Measurements from ENCODE around the gene RNF111. TPM values are rescaled to one million over a fixed set of nuclear protein-coding genes. Genes with fewer than 3 reads are reported as not detected.
A peak's percentile ranks its signal among the peaks of the same experiment; 100 is the strongest.

Gene RNF111
- total and polyA plus RNA-seq, 9 of the 15 experiments (the other 6 are each of a cell fraction or from before 2014, with no cell fraction given): 7.9 to 26.0 (median 14.4) TPM

DNA sequence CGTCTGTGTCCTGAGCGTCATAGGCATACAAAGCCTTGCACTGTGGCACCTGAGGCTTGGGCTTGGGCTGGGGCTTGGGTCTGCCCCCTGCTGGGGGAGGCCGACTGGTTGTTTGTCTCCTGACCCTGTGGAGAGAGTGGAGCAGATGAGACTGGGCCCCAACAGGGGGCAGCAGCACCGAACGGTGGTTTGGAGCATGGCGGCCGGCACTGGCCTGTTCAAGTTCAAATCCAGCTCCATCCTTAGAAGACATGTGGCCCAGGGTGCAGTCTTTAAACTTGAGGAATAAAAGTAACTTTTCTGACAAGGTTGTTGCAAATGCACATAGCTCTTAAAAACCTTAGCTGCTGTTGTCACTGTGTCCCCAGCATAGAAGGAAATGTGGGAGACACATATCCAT, 150.8 kb downstream of the RNF111 start (continued):
- TF ChIP-seq GTF3C2 (IDR thresholded peaks at IDR 0.05; ENCODE audit: borderline replicate concordance, extremely low read depth, insufficient read length) (peak; percentile 81), SIN3B (IDR thresholded peaks at IDR 0.05; ENCODE audit: low read depth) (0 out of 2 replicates have a peak, but pooled peaks have one; percentile 22), ZKSCAN1 (IDR thresholded peaks at IDR 0.05; ENCODE audit: low read depth, low read length) (peak; percentile 79), SMARCA4 (IDR thresholded peaks at IDR 0.05) (0 out of 2 replicates have a peak, but pooled peaks have one; percentile 20), CBX5 (IDR thresholded peaks at IDR 0.05; ENCODE audit: borderline replicate concordance, low read depth) (0 out of 2 replicates have a peak, but pooled peaks have one; percentile 49), ZZZ3 (IDR thresholded peaks at IDR 0.05) (peak; percentile 94), RCOR1 (IDR thresholded peaks at IDR 0.05; ENCODE audit: borderline replicate concordance in 1 of 2, low read depth in 2 of 2, low read length in 2 of 2) (peak; percentile 42 to 85; a peak in 3 of 4 replicates), GATAD2B (IDR thresholded peaks at IDR 0.05; ENCODE audit: borderline replicate concordance) (peak; percentile 49; the same call in 1 of the 2 replicates), PTBP1 (IDR thresholded peaks at IDR 0.05; ENCODE audit: low read depth, low read length) (no peak), KDM5B (IDR thresholded peaks at IDR 0.05; ENCODE audit: insufficient replicate concordance, low read depth, low read length) (no peak), ZNF324 (CRISPR knock-in tag; IDR thresholded peaks at IDR 0.05) (no peak), RB1 (IDR thresholded peaks at IDR 0.05; ENCODE audit: low read depth) (peak; percentile 53; the same call in 1 of the 2 replicates), FOXM1 (IDR thresholded peaks at IDR 0.05; ENCODE audit: low read depth) (0 out of 2 replicates have a peak, but pooled peaks have one; percentile 54), FOXM1 (CRISPR knock-in tag; IDR thresholded peaks at IDR 0.05; ENCODE audit: low read depth) (no peak), CTBP1 (IDR thresholded peaks at IDR 0.05; ENCODE audit: borderline replicate concordance) (peak; percentile 70; the same call in 1 of the 2 replicates), PREB (CRISPR knock-in tag; IDR thresholded peaks at IDR 0.05) (0 out of 2 replicates have a peak, but pooled peaks have one; percentile 24), RBM25 (IDR thresholded peaks at IDR 0.05; ENCODE audit: low read depth, low read length, severe bottlenecking) (no peak)
- TF ChIP-seq, protein P1, sequence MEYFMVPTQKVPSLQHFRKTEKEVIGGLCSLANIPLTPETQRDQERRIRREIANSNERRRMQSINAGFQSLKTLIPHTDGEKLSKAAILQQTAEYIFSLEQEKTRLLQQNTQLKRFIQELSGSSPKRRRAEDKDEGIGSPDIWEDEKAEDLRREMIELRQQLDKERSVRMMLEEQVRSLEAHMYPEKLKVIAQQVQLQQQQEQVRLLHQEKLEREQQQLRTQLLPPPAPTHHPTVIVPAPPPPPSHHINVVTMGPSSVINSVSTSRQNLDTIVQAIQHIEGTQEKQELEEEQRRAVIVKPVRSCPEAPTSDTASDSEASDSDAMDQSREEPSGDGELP (CRISPR knock-in tag; IDR thresholded peaks at IDR 0.05; ENCODE audit: borderline replicate concordance): peak; percentile 65; the same call in 1 of the 2 replicates
- TF ChIP-seq, protein P2, sequence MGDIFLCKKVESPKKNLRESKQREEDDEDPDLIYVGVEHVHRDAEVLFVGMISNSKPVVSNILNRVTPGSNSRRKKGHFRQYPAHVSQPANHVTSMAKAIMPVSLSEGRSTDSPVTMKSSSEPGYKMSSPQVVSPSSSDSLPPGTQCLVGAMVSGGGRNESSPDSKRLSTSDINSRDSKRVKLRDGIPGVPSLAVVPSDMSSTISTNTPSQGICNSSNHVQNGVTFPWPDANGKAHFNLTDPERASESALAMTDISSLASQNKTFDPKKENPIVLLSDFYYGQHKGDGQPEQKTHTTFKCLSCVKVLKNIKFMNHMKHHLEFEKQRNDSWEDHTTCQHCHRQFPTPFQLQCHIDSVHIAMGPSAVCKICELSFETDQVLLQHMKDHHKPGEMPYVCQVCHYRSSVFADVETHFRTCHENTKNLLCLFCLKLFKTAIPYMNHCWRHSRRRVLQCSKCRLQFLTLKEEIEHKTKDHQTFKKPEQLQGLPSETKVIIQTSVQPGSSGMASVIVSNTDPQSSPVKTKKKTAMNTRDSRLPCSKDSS (IDR thresholded peaks at IDR 0.05; ENCODE audit: low read depth, partially characterized antibody): no peak

Measured in K562 (cell line).